H4 (cell line): ENCODE data around the gene ABHD12. TPM values are rescaled to one million over a fixed set of nuclear protein-coding genes. Genes with fewer than 3 reads are reported as not detected.

Experiments
- DNase-seq: peaks from one replicate; pipeline ENCODE4 v3.0.0-alpha.2; 2015; ENCODE audit warnings: low spot score
- total RNA-seq: library from RNA; depleted of rRNA; stranded (reverse); fragments of >200 nt; shearing (Covaris generic); gene quantifications from 2 replicates; pipeline ENCODE4 v1.2.3, GENCODE V29; 2014

The ABHD12 gene
- total RNA-seq, 1 experiment from 2014 or later, result 24.7 TPM

DNA sequence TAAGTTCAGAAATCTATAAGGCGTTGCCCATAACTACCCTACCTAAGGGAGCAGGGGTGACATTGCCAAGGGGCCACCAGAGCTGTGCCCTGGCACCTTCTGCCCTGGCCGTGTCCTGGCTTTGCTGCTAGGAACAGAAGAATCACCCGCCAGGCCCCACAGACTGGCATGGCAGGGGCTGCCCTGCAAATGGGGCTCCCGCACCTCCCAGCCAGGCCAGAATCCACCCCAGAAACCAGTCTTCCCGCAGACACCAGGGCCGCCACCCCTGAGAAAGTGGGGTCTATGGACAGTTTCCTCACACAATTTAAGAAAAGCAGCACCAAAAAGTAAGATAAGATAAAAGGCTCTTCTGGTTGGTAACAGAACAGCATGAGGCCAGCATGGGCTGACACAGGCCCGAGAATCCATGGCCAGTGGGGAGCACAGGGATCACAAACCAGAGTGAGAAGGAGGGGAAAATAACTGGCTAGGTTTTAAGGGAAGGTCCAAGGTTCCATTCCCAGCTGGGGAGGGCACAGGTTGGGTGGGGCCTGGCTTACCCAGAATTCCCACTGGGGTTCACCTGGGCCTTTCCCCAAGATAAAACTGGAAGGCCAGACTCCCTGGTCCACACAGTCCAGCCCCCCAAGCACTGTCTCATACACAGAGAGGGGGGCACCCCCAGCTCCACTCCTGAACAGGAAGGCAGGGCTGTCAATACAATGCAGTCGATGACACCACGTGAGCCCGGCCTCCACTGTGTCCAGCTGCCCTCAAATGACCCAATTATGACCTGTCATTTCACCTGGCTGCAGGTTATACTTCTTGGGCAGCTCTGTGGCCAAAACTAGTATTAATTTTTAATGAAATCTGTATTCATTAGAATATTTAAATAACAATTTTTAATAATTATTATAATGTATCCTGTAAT lies 83.4 kb downstream of the ABHD12 start:
- DNase-seq, result no peak

- DNase-seq, result no peak
These were observed 86.5 kb downstream of the ABHD12 start for GRCh38 chr20:25304025-25304549.

GRCh38 chr20:25303292-25304024 lies 87.2 kb downstream of the ABHD12 start:
- DNase-seq, result no peak

DNA sequence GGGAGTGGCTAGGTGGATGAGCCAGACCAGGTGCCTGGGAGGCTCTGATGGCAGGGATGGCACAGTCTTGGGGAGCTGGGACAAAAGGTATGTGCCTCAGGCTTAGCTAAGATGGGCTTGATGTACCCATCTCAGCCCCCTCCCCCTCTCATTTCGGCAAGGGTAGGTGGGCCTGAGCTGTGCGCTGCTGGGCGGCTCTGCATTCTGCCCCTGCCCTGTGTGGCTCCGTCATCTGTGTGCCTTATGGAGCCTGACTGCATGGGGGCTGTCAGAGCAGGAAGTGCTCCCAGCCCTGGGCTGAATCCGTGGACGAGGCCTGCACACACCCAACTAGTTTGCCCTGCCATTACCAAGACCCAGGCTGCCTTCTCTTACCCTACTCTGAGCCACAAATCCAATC lies 88.0 kb downstream of the ABHD12 start:
- DNase-seq, result no peak

DNA sequence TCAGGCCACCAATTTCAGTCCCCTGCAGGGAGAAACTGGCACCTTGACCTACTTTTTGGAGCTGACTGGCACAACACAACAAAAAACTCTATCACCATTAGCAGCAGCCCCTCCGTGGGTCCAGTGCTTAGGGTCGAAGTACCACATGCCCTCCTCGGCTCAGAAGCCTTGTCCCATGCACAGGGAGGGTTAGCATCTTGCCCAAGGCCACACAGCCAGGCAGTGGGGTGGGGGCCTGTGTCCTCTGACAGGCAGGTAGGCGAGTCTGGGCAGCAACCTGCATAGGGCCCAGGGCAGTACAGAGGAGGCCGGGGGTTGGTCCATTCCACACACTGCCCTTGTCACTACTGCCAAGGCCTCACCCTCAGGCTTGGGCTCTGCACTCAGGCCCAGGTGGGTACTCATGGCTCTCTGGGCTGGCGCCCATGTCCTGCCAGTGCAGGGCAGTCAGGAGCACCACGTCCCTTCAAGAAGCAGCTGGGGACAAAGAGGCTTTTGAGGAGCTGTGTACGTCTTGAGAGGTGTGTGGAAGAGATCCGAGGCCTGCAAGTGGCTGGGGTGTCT lies 89.2 kb downstream of the ABHD12 start:
- no peak for DNase-seq

DNA sequence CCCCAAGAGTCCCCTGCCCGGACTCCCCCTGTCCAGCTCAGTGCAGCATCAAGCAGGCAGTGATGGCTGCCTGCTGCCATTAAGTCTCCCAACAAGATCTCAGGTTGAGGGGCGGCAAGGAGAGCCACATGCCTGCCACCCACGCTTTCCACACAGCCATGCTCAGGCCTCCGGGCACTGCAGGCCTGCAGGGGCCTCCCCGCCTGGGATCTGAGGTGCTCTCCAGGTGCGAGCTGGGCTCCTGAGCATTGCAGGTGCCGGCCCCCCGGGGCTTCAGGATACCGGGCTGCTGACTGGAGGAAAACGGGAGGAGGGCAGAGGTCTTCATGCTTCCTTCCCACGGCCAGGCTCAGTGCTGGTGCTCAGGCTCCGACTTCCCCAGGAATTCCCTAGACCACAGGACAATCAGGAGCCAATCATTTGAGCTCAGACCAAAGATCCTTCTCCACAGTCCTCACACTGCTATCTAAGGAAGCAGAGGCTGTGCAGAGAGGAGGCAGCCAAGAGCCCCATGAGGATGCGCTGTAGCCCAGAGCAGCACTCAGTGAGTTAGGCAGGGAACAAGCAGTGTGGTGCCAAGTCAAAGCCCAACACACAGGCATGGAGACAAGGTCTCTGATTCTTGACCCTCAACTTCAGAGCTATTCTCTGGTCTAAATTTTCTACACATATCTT lies 90.0 kb downstream of the ABHD12 start:
- DNase-seq, result no peak

- no peak for DNase-seq
These were observed 90.8 kb downstream of the ABHD12 start for GRCh38 chr20:25299806-25300205.

DNA sequence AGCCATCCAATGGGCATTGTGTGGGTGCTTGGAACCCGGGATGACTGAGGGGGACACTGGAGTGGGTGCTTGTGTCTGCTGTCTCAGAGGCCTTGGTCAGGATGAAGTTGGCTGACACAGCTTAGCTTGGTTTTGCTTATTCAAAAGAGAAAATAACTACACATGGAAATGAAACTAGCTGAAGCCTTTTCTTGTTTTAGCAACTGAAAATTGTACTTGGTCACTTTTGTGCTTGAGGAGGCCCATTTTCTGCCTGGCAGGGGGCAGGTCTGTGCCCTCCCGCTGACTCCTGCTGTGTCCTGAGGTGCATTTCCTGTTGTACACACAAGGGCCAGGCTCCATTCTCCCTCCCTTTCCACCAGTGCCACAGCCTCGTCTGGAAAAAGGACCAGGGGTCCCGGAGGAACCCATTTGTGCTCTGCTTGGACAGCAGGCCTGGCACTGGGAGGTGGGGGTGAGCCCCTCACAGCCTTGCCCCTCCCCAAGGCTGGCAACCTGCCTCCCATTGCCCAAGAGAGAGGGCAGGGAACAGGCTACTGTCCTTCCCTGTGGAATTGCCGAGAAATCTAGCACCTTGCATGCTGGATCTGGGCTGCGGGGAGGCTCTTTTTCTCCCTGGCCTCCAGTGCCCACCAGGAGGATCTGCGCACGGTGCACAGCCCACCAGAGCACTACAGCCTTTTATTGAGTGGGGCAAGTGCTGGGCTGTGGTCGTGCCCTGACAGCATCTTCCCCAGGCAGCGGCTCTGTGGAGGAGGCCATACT lies 93.3 kb downstream of the ABHD12 start:
- DNase-seq, result no peak

GRCh38 chr20:25296094-25297093 lies 94.2 kb downstream of the ABHD12 start:
- DNase-seq, result no peak

DNA sequence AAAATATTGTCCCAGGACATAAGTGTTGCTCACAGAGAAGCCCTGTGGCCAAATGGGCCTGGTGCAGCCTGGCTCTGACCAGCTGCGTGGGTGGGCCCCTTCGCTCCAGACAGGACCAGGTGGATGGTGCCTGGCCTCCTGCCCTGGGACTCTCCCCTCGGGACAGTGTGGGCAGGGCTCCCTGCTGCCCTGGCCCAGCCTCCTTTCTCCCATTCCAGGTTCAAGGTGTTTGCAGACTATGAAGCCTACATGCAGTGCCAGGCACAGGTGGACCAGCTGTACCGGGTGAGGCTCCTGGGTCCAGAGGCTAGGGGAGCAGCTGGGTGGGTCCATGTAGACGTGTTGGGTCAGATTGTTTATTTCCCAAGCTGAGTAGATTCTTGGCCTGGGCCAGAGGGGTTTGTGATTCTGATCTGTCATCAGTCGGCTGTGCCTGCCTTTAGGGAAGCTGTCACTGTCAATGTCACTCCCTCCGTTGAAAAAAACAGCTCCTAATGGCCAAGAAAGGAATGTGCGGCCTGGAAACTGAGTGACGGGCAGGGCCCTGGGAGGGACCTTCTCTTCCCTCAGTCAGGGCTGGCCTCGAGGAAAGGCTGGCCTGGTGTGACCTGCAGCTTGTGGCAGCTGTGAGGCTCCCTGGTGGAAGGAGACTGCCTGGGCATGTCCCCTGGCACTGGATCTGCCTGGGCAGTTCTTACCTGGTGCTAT lies 95.1 kb downstream of the ABHD12 start:
- DNase-seq, result no peak

DNA sequence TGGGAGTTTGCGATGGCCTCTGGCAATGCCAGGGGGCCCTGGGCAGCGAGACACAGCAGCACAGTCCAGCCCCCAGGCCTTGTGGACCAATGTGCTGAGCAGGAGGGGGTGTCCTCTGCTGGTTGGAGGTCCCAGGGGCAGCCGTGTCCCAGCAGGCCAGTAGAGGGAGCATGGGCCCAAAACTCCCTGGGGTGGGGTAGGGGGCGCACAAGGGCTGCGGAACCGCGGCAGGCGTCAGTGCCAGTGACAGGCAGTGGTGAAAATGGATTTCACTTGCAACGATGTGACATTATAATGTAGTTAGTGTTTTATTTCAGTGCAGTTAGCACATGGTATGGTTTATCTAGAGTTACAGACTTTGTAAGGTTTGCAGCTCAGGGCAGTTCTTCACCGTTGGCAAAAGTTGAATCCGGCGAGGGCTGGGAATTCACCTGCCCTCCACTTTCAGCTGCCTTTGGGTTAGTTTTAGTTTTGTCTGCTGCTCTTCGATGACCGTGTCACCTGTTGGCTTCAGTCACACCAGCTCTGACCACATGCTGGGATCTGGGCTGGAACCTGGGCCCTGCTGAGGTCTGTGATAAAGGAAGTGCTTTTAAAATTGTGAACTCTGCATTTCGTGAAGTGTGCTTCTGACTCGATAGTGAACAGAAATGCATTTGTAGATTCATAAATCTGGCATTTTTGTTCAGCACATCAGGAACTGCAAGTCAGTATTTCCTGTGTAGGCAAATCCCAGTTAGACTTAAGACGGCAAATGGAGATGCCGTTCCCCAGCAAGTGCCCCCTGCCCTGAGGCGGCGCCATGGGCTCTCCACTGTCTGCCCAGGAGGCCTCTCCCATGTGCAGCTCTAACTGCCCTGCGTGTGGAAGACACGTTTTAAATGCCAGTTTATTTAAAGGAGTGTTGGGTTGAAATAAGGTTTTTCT lies 95.9 kb downstream of the ABHD12 start:
- peak; percentile 43 for DNase-seq

DNA sequence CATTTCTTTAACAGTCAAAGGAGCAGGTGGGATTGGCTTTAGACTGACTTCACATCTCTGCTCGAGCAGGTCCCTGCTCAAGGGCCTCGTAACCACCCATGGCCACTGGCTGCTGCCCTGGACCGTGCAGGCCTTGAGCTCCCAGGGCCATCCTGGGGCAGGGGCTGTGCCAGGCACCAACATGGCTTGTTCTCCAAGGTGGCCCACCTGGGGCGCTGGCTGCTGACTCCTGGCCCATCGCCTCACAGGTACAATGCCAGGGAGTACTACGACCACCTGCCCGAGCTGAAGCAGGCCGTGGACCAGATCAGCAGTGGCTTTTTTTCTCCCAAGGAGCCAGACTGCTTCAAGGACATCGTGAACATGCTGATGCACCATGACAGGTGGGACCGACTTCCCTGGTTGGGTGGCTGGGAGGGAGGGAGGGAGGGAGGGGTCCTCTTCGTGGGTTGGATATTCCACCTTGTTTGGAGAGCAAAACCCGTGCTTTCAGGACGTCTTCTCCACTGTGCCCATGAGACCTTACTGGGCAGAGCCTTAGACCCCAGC lies 96.7 kb downstream of the ABHD12 start:
- no peak for DNase-seq

GRCh38 chr20:25293507-25293906 lies 97.1 kb downstream of the ABHD12 start:
- DNase-seq, result no peak

- DNase-seq, result no peak
These were observed 98.3 kb downstream of the ABHD12 start for GRCh38 chr20:25292176-25292891.

DNA sequence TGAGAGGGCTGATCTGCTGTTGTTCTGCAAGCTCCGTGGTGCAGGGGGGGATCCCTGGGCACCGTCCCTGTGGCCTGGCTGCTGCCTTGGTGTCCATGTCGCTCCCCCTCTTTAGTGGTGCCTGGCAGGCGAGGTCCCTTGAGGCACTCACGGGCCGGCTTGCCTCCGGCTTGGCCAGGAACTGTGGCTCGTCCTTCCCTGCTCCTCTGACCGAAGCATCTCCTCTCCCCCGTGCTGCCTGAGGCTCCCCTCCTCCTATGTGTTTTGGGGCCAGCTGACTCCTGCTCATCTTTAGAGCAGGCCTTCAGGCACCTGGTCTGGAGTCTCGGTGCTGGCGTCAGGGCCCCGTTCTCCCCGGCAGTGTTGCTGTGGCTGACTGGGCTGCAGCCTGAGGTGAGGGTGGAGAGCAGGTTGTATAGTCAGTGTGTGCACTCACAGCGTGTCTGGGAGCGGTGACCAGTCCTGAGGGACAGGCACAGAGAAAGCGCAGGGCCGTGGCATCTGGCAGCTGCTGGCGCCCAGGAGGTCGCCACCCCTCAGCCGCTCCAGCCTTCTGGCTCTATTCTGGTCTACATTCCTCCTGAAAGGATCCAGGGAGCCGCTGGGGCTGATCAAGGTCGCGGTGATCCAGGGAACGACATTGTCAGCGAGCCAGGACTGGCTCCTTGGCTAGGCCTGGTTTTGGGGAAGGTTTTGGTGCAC lies 99.1 kb downstream of the ABHD12 start:
- DNase-seq, result no peak

DNA sequence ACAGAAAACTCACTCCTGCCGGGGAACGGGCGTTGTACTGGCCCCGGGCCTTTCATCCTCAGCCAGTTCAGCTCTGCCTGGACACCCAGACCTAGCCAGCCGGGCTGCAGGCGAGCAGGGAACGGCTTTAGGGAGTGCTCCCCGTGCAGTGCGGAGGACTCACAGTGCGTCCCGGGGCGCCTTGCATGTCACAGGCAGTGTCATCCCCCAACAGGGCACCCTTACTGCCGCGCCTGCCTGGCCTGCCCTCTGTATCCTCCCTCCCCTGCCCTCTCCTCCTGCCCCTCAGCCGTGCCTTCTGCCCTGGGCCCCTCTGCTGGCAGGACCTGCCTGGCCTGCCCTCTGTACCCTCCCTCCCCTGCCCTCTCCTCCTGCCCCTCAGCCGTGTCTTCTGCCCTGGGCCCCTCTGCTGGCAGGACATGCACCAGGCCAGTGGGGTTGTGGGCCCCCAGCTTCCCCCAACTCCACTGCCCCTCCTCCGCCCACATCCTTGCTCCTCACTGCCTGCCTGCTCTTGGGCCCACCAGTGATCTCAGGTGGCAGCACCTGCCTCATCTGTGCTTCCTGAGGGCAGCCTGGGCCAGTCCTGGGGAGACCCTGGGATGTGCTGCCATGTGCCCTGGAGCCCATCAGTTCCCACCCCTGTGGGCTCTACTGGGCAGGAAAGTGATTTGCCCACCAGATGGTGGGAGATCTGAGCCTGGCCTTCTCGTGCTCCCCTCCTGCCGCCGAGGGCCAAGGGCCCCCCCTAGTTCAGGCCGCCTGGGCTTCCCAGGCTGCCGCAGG lies 99.8 kb downstream of the ABHD12 start:
- no peak for DNase-seq
